NCI-H146 (cell line): ENCODE data around the gene MAP3K1.
"Not testable (repeated sequence)": the region's sequence is repeated elsewhere in the genome, so short reads cannot be mapped to it uniquely, and the experiment has no call there.

Source experiments
- DNase-seq: peaks from one replicate; lab custom pipeline; 2025; lab: John Stamatoyannopoulos, UW

The MAP3K1 gene

GRCh38 chr5:56814963-56815657, at the start of gene MAP3K1:
TSS of gene MAP3K1 (plus strand) at chr5:56815549. CDS start at chr5:56815574, 25 bp downstream.
- DNase-seq, result peak; percentile 93

GRCh38 chr5:56766926-56767325, 48.4 kb upstream of the MAP3K1 start:
- DNase-seq, result no peak

GRCh38 chr5:56769875-56770604, 45.3 kb upstream of the MAP3K1 start:
- no peak for DNase-seq

GRCh38 chr5:56772767-56773166, 42.6 kb upstream of the MAP3K1 start:
- DNase-seq, result no peak

DNA sequence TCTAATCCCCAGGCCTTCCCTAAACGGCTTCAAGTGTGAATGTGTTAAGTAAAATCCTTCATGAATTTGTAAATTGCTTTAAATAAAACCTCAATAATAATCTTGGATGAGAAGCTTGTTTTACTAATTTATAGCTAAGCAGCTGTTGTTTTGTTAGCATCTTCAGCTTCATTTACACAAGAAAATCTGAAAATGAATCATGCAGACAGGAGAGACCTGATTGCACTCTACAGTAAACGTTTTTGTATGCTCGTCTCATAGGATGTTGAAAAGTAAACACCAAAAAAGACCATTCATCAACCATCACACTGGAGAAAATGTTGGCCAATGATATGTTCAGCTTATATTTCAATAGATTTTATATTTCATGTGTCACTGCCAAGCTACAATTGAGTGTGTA, 40.4 kb upstream of the MAP3K1 start:
- DNase-seq, result no peak

GRCh38 chr5:56776212-56776846, 39.0 kb upstream of the MAP3K1 start:
- DNase-seq, result not testable (repeated sequence)

DNA sequence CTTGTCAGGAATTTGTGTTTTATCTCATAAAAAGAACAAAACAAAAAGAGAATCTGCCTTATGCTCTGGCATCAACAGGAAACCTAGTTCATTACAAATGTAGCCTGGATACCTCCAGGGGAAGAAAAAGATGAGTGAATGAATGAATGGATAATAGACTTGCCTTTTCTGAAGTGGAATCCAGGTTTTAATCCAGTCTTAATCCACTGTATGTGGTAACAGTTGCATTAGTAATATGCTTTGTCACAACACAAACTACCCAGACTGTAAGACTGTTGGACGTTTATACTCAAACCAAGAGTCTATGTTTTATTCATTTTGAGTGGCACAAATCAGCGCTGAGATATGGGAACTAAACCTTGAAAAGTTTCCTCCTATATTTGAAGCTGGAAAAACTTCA, 32.1 kb upstream of the MAP3K1 start:
- DNase-seq, result no peak

DNA sequence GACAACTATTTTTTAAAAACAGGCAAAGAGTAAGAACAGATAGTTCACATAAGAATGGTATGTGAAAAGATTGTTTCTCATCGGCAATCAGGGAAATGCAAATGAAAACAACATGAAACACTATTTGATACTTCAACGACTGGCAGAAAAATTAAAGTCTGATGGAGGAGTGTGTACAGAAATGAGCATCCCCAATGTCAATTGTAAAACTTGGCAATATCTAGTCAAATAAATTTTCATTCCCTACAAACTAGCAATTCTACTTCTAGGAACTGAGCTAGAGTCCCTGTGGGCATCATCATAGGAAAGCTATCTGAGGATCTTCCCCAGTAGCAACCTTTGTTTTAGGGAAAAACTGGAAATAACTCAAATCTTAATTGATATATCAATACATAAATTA, 29.0 kb upstream of the MAP3K1 start:
- DNase-seq, result no peak

DNA sequence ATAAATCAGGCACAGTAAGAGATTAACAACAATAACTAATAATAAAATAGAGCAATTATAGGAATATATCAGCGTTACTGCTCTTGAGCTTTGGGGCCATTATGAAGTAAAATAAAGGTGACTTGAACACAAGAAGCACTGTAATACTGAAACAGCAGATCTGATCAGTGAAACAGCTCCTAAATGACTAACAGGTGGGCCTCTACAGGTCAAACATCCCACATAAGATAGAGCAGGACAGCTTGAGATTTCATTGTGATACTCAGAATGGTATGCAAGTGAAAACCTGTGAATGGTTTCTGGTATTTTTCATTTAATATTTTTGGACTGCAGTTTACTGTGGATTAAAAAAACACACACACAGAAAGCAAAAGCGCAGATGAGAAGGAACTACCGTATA, 24.0 kb upstream of the MAP3K1 start:
- no peak for DNase-seq

- DNase-seq, result no peak
Observed at GRCh38 chr5:56798521-56798920, 16.8 kb upstream of the MAP3K1 start.

- DNase-seq, result no peak
Observed at GRCh38 chr5:56800186-56800585, 15.2 kb upstream of the MAP3K1 start.

DNA sequence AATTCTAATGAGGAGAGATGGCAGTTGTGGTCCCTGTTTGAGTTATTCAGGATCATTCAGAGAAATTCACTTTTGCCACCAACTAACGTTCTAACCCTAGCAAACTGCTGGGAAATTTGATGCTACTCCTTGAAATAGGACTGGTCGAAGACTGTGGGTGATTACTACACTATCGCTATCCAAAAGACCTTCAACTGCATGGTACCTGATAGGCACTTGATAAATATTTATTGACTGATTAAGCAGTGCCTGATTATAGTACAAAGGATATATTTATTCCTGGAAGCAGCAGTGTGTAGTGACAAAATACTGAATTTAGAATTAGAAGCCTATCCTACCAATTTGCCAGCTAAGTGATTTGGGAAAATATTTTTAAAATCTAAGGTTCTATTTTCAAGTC, 14.1 kb upstream of the MAP3K1 start:
- no peak for DNase-seq

GRCh38 chr5:56802205-56802604, 13.1 kb upstream of the MAP3K1 start:
- DNase-seq, result no peak

GRCh38 chr5:56803025-56803424, 12.3 kb upstream of the MAP3K1 start:
- no peak for DNase-seq

GRCh38 chr5:56803894-56804293, 11.5 kb upstream of the MAP3K1 start:
- no peak for DNase-seq

- no peak for DNase-seq
Observed at GRCh38 chr5:56807679-56808078, 7.7 kb upstream of the MAP3K1 start.

DNA sequence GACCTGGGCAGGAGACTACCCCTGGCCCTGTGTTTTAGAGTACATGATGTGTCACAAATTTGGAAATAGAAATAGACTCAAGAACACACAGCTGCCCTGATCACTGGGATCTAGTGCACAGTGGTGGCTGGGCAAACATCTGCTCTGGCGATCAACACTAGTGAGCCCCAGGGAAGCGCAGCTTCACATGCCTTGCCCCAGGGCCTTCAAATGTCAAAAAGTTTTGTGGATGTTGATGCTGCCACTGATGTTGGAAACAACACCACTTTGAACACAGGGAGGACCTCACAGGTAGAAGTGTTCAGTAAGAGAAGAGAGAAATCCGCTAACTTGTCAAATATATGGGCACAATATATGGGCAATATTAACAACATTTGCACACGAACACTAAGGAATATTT, 7.1 kb upstream of the MAP3K1 start:
- no peak for DNase-seq

- DNase-seq, result no peak
Observed at GRCh38 chr5:56810826-56811225, 4.5 kb upstream of the MAP3K1 start.

- peak; percentile 32 for DNase-seq
Observed at GRCh38 chr5:56812110-56812509, 3.2 kb upstream of the MAP3K1 start.

GRCh38 chr5:56813302-56813701, 2.0 kb upstream of the MAP3K1 start:
- DNase-seq, result no peak

GRCh38 chr5:56814361-56814962, 887 bp upstream of the MAP3K1 start:
- DNase-seq, result peak; percentile 59

DNA sequence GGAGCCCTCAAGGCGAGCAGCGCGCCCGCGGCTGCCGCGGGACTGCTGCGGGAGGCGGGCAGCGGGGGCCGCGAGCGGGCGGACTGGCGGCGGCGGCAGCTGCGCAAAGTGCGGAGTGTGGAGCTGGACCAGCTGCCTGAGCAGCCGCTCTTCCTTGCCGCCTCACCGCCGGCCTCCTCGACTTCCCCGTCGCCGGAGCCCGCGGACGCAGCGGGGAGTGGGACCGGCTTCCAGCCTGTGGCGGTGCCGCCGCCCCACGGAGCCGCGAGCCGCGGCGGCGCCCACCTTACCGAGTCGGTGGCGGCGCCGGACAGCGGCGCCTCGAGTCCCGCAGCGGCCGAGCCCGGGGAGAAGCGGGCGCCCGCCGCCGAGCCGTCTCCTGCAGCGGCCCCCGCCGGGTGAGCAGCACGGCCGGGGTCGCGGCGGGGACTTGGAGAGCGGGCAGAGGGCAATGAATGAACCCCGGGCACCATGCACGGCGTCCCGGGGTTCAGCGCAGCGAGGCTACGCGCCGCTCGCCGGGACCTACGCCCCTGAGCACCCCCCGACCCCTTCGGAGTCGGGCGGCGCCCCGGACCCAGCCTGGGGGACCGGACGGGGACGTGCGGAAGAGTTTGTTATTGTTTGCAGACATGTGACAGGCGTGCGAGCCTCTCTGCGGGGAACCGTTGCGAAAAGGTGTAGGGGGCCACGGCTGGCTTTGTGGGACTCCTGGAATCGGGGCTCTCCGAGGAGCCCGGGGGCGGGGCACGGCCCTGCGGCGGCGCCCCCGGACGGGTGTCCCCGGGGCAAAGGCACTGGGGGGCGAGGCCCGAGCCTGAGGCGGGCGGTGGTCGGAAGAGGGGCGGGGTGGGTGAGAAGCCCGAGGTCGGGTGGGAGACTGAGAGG, 553 bp downstream of the MAP3K1 start:
- peak; percentile 79 for DNase-seq
